ENCODE measurements around the gene MCRIP1. TPM values are rescaled to one million over a fixed set of nuclear protein-coding genes. Genes with fewer than 3 reads are reported as not detected.
A peak's percentile ranks its signal among the peaks of the same experiment; 100 is the strongest.

MCRIP1 gene, protein sequence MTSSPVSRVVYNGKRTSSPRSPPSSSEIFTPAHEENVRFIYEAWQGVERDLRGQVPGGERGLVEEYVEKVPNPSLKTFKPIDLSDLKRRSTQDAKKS
- 65.0 TPM for polyA plus RNA-seq (ENCODE audit: insufficient read length)
- long read RNA-seq, donor 1, transcript MCRIP1-201 (5 exons, 1,209 nt), result major isoform, 41 of 99 reads
- long read RNA-seq, donor 1, transcript MCRIP1-207 (4 exons, 2,775 nt), result minor isoform, 8 of 99 reads
- long read RNA-seq, donor 1, transcript MCRIP1-203 (6 exons, 925 nt), result minor isoform, 16 of 99 reads
- long read RNA-seq, donor 1, partial matches to known transcripts, result 20 of 99 reads
- long read RNA-seq, donor 1, other reads (novel, unspliced or antisense), result 0 of 99 reads
- long read RNA-seq, donor 2, transcript MCRIP1-203 (6 exons, 925 nt), result minor isoform, 14 of 84 reads
- long read RNA-seq, donor 2, transcript MCRIP1-201 (5 exons, 1,209 nt), result major isoform, 47 of 84 reads
- long read RNA-seq, donor 2, transcript MCRIP1-212 (5 exons, 2,979 nt), result minor isoform, 5 of 84 reads
- long read RNA-seq, donor 2, partial matches to known transcripts, result 7 of 84 reads
- long read RNA-seq, donor 2, other reads (novel, unspliced or antisense), result 0 of 84 reads
- long read RNA-seq, donor 3, transcript MCRIP1-203 (6 exons, 925 nt), result minor isoform, 5 of 57 reads
- long read RNA-seq, donor 3, transcript MCRIP1-201 (5 exons, 1,209 nt), result major isoform, 32 of 57 reads
- long read RNA-seq, donor 3, transcript MCRIP1-207 (4 exons, 2,775 nt), result minor isoform, 6 of 57 reads
- long read RNA-seq, donor 3, partial matches to known transcripts, result 7 of 57 reads
- long read RNA-seq, donor 3, other reads (novel, unspliced or antisense), result 0 of 57 reads
- long read RNA-seq, donor 4, transcript MCRIP1-201 (5 exons, 1,209 nt), result major isoform, 9 of 11 reads
- long read RNA-seq, donor 4, partial matches to known transcripts, result 0 of 11 reads
- long read RNA-seq, donor 4, other reads (novel, unspliced or antisense), result 0 of 11 reads
- long read RNA-seq, donor 5, transcript MCRIP1-207 (4 exons, 2,775 nt), result minor isoform, 10 of 142 reads
- long read RNA-seq, donor 5, transcript MCRIP1-210 (4 exons, 577 nt), result minor isoform, 6 of 142 reads
- long read RNA-seq, donor 5, transcript MCRIP1-201 (5 exons, 1,209 nt), result major isoform, 87 of 142 reads
- long read RNA-seq, donor 5, transcript MCRIP1-203 (6 exons, 925 nt), result minor isoform, 27 of 142 reads
- long read RNA-seq, donor 5, partial matches to known transcripts, result 0 of 142 reads
- long read RNA-seq, donor 5, other reads (novel, unspliced or antisense), result 0 of 142 reads
- long read RNA-seq, donor 6, transcript MCRIP1-201 (5 exons, 1,209 nt), result major isoform, 48 of 110 reads
- long read RNA-seq, donor 6, transcript MCRIP1-203 (6 exons, 925 nt), result minor isoform, 24 of 110 reads
- long read RNA-seq, donor 6, transcript MCRIP1-207 (4 exons, 2,775 nt), result minor isoform, 8 of 110 reads
- long read RNA-seq, donor 6, transcript MCRIP1-211 (3 exons, 751 nt), result minor isoform, 6 of 110 reads
- long read RNA-seq, donor 6, partial matches to known transcripts, result 12 of 110 reads
- long read RNA-seq, donor 6, other reads (novel, unspliced or antisense), result 0 of 110 reads
- long read RNA-seq, donor 7, transcript MCRIP1-203 (6 exons, 925 nt), result minor isoform, 17 of 107 reads
- long read RNA-seq, donor 7, transcript MCRIP1-210 (4 exons, 577 nt), result minor isoform, 7 of 107 reads
- long read RNA-seq, donor 7, transcript MCRIP1-207 (4 exons, 2,775 nt), result minor isoform, 17 of 107 reads
- long read RNA-seq, donor 7, transcript MCRIP1-201 (5 exons, 1,209 nt), result major isoform, 45 of 107 reads
- long read RNA-seq, donor 7, partial matches to known transcripts, result 16 of 107 reads
- long read RNA-seq, donor 7, other reads (novel, unspliced or antisense), result 0 of 107 reads
- long read RNA-seq, donor 8, transcript MCRIP1-203 (6 exons, 925 nt), result minor isoform, 6 of 29 reads
- long read RNA-seq, donor 8, transcript MCRIP1-201 (5 exons, 1,209 nt), result major isoform, 19 of 29 reads
- long read RNA-seq, donor 8, partial matches to known transcripts, result 0 of 29 reads
- long read RNA-seq, donor 8, other reads (novel, unspliced or antisense), result 0 of 29 reads

DNA sequence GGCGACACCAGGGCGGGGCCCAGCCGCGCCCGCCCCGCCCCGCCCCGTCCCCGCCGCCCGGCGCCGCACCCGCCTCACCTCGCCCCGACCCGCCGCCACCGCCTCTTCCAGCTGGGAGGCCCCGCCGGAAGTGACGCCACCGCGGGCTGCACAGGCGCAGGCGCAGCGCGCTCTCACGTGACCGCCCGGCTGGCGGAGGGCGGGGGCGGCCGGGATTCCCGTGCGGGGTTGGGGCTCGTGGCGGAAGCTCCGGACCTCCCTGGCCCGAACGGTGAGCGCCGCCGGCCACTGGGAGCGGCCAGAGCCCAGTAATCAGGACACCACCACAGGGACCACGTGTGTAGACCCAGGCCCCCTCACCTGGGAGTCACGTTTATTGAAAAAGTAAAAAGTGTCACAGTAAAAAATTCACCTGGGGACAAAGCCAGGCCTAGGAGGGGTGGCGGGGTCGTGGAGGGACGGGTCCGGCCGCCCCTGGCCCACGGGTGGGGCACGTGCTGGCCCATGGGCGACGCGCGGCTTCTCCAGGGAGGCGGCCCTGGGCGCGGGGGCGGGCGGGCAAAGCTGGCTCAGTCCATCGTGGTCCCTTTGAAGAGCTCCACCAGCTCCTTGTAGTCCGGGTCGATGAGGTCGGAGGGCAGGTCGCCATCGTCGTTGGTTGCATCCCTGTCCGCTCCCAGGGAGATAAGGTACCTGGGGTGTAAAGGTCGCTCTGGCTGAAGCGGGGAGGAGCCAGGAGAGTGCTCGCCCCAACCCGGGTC lies at the start of gene MCRIP1:
TSS of gene MCRIP1 (minus strand) at position 132 of the 761 bp plus-strand sequence. CDS start 8,785 bp downstream, outside the sequence.
- peak; percentile 92 for DNase-seq

- DNase-seq, result no peak
Observed at GRCh38 chr17:81879121-81879520, 46.0 kb upstream of the MCRIP1 start.

GRCh38 chr17:81878294-81878693 lies 45.2 kb upstream of the MCRIP1 start:
- no peak for DNase-seq

DNA sequence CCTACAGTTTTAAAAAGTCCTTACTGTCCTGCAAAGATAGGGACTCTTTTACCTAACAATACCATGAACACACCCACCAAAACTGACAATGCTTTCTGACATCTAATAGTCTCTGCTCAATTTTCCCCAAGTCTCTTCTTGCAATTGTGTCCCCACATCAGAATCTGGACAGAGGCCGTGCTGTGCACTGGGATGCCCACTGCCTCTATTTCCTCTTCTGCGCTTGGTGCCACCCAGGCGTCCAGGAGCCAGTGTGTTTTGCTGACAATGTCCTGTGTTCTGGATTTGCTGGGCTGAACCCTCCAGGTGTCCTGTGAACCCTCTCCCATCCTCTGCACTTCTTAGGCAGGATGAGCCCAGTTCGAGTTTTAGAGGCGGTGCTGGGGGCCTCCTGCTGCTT lies 44.5 kb upstream of the MCRIP1 start:
- no peak for DNase-seq

GRCh38 chr17:81871387-81872230 lies 38.5 kb upstream of the MCRIP1 start:
- peak; percentile 84 for DNase-seq

DNA sequence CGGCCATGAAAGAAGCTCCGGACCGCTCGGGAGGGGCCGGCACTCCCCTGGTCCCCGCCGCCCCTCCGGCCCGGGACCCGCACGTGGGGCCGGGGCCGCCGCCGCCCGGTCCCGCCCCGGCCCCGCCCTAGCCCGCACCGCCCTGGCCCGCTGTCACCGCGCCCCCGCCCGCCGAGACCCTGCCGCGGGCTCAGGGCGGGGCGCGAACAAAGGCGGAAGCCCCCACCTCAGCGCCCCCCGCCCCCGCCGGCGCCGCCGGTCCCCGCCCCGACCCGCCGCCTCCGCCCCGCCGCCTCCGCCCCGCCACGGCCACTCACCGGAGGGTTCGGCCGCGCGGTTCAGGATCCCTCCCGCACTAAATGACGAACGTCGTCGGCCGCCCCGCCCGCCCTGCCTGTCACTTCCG lies 37.9 kb upstream of the MCRIP1 start, which contains the start of gene ARHGDIA:
TSS of gene ARHGDIA (minus strand) at position 357 of the 406 bp plus-strand sequence. CDS start 1,407 bp downstream, outside the sequence.
- no peak for DNase-seq

DNA sequence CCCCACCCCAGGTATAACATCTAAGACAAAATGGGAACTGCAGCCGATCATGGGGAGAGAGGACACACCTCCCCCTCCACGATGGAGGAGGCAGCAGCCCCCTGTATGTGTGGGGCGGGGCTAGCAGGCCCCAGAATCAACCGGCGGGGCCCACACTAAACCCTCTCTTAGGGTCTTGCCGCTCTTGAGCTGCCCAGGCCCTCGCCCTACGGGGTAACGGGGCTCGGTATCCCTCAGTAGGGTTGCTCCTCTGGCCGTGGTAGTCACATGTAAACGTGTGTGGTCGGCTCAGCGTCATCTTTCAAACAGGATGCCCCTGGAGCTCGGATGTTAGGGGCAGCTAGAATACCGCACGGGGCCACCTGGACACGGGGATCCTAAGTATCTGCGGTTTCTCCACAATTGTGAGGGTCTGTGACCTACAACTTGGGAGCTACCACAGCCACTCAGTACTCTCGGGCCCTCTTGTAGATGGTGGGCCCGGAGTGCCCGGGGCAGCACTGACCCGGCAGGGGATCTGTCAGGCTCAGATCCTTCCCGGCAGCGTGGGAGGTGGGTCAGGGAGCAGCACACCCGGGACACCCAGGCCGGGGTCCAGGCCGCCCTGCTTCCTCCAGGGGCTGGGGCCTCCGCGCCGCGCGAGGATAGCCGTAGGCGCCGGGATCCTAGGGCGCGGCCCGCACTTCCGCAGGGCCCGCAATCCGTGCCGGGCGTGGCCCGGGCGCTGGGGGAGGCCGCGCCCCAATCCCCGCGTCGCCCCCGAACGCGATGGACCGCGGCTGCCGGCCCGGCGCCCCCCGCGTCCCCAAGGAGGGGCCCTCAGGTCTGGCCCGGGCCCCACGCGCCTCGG lies 37.3 kb upstream of the MCRIP1 start:
- no peak for DNase-seq

- DNase-seq, result no peak
Observed at GRCh38 chr17:81869221-81870130, 36.4 kb upstream of the MCRIP1 start.

GRCh38 chr17:81868674-81869220 lies 35.7 kb upstream of the MCRIP1 start:
- DNase-seq, result no peak

- no peak for DNase-seq
Observed at GRCh38 chr17:81867991-81868673, 35.0 kb upstream of the MCRIP1 start.

DNA sequence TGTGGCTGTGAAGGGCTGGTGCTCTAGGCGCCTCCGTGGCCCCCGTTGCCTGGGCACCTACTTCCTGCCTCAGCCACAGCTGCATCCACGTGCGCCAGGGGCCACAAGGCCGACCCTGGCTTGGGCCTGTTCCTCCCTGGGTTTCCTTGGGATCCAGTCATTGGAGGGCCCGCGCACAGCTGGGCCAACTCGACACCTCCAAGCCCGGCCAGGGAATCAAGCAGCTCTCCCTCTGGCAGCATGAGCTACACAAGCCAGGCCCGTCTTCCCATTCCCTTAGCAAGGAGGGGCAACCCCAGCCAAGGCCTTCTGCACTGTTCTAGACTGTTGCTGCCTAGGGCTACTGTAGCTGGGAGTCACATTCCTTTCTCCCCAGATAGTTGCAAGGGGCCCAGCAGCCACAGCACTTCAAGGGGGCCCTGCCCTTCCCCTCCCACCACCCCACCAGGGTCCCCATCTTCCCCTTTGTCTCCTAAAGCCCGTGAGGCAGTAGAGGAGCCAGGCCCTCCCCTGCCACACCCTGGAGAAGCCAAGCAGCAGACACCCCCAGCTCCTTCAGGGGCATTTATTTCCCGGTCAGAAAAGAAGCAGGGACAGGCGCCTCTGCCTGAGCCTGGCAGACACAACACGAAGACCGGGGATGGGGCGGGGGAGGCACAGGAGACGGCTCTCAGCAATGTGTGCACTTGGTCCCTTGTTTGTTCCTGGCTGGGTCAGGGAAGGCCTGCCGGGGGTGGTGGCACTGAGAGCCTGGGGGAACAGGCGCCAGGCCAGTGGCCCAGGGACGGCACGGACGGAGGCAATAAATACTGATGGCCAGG lies 34.3 kb upstream of the MCRIP1 start:
- no peak for DNase-seq

- no peak for DNase-seq
Observed at GRCh38 chr17:81866440-81867169, 33.5 kb upstream of the MCRIP1 start.

DNA sequence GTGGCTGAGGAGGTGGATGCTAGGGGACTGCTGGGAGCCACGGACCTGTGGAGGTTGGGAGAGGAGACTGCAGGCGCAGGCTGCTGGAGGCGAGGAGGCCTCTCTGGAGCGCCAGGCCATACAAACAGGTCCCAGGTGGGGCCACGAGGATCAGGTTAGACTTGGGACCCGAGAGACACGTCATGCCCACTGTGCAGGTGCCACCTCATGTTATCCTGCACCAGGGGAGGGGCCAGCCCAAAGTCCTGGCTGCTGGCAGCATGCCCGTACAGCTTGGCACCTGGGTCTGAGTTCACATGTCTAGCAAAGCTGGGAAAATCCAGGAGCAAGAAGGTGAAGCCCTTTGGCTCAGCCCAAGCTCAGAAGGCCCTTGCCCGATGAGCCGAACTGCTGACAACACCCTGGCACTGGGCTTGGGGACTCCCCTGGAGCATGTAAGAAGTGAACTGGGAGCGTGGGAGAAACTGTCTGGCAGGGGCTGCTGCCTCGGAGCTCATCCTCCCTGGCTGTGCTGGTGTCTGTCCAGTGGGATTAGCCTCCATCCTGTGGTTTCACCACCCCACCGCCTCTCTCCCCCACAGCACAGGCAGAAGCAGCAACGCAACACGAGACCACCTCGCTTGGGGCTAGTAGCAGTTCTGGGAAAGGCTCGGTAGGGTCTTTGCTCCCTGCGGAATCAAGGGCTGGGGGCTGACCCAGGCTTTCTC lies 32.8 kb upstream of the MCRIP1 start:
- DNase-seq, result no peak
